GM21360 (cell line): ENCODE data around the gene IRF2BP1.
A peak's percentile ranks its signal among the peaks of the same experiment; 100 is the strongest.

ENCODE experiments used
- ATAC-seq: cut with Tn5 transposase; IDR thresholded peaks from one replicate; pipeline ENCODE4 v1.9.1; 2021; ENCODE audit warnings: mild to moderate bottlenecking, moderate library complexity; ENCODE audit not compliant: unreplicated experiment

Gene IRF2BP1

GRCh38 chr19:45863335-45863839 lies 22.6 kb downstream of the IRF2BP1 start:
- ATAC-seq = no peak

GRCh38 chr19:45862564-45863334 lies 23.2 kb downstream of the IRF2BP1 start, which contains the start of gene SYMPK:
SYMPK (minus strand) TSS chr19:45863147; CDS start chr19:45854495, 8,652 bp downstream.
- peak; percentile 80 for ATAC-seq

- ATAC-seq = no peak
Observed at GRCh38 chr19:45862271-45862563, 23.7 kb downstream of the IRF2BP1 start.

- ATAC-seq = no peak
Observed at GRCh38 chr19:45860359-45861259, 25.3 kb downstream of the IRF2BP1 start.

GRCh38 chr19:45854167-45854778 lies 31.7 kb downstream of the IRF2BP1 start:
- ATAC-seq = no peak

GRCh38 chr19:45852983-45853382 lies 33.0 kb downstream of the IRF2BP1 start:
- ATAC-seq = no peak

GRCh38 chr19:45852145-45852750 lies 33.7 kb downstream of the IRF2BP1 start:
- ATAC-seq = no peak

- ATAC-seq = no peak
Observed at GRCh38 chr19:45848922-45849321, 37.0 kb downstream of the IRF2BP1 start.

- no peak for ATAC-seq
Observed at GRCh38 chr19:45847663-45848062, 38.3 kb downstream of the IRF2BP1 start.

- ATAC-seq = no peak
Observed at GRCh38 chr19:45842198-45842597, 43.7 kb downstream of the IRF2BP1 start.

GRCh38 chr19:45834970-45835369 lies 51.0 kb downstream of the IRF2BP1 start:
- no peak for ATAC-seq
